ENCODE results near the gene KIAA1549.
A peak's percentile ranks its signal among the peaks of the same experiment; 100 is the strongest.

The KIAA1549 gene

DNA sequence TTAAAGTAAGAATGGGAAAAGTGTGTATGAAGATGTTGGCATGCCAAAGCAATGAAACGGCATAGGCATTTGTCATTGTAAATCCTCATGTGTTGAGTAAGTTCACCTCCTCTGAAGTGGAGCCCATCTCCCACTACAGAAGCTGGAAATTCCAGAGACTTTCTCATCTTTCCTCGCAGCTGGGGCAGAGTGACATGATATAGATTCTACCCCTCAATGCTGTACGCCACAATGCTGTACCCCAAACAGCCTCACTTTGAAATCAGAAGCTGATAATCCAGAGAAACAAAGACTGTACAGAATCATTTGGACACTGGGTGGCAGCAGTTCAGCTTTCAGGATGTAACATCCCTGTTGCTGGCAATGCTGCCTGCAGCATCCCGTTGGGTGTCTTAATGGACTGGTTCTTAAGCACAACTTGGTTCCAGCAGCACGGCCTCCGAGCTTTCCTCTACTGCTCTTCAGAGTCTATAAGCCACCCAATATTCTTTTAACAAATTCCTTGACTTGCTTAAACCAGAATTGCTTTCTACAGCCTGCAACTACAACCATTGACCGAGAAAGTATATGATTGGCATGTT lies 35.8 kb upstream of the KIAA1549 start:
- TF ChIP-seq, protein P1, sequence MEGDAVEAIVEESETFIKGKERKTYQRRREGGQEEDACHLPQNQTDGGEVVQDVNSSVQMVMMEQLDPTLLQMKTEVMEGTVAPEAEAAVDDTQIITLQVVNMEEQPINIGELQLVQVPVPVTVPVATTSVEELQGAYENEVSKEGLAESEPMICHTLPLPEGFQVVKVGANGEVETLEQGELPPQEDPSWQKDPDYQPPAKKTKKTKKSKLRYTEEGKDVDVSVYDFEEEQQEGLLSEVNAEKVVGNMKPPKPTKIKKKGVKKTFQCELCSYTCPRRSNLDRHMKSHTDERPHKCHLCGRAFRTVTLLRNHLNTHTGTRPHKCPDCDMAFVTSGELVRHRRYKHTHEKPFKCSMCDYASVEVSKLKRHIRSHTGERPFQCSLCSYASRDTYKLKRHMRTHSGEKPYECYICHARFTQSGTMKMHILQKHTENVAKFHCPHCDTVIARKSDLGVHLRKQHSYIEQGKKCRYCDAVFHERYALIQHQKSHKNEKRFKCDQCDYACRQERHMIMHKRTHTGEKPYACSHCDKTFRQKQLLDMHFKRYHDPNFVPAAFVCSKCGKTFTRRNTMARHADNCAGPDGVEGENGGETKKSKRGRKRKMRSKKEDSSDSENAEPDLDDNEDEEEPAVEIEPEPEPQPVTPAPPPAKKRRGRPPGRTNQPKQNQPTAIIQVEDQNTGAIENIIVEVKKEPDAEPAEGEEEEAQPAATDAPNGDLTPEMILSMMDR (conservative IDR thresholded peaks at IDR 0.05; ENCODE audit: low read depth, low read length): peak; percentile 87
- DNase-seq (ENCODE audit: low read depth): peak; percentile 88
- no peak overlapping the region for H3K4me3 ChIP-seq (ENCODE audit: low read depth, low read length)

DNA sequence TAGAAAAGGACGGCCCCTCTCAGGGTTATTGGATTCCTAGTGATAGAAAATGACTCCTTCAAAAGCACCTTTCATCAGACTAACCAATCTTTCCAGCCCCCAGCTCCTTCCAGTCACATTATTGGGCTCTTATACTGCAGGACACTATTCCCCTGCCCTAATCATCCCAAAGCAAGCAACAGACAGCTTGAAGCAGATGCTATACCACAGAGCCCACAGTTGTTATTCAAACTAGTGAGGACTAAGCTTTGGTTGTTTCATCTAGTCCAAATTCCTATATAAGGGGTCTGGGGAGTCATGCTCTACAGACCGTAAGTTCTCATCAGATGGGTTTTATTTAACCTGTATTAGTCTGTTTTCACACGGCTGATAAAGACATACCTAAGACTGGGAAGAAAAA lies 30.2 kb upstream of the KIAA1549 start:
- H3K4me3 ChIP-seq (ENCODE audit: low read depth, low read length): no peak overlapping the region
- DNase-seq (ENCODE audit: low read depth): no peak
- TF ChIP-seq, protein P1 (conservative IDR thresholded peaks at IDR 0.05; ENCODE audit: low read depth, low read length): no peak

DNA sequence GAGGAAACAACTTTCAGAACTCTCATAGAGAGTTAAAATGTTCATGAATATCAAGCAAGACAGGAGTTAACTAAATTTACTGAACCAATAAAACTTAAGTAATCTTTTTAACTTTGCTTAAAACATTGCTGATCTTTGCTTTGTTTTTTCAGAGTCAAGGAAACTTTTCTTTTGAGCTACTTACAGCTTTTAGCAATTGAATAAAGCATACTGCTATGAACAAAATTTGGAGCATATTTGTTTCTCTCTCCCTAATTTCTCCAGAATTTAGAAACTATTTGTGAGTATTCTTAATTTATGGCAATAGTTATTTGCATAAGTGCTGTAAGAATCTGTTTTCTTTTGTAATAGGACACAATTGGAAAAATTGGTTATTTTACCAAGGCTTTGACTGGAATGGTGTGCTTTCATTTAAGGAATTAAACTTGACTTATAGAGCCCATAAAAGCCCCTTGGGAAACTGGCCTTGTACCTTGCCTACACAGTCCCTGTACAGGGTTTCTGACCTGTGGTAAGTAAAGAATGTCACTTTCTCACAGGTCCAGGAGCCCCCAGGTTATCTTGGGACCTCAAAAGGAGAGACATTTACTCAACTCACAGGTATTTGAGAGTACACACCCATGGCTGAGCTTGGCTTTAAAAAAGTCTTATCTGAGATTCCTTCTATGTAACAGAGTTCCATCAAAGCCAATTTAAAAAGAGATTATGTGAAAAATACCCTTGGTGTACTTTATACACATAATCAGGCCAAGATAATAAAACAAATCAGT lies 23.3 kb upstream of the KIAA1549 start:
- H3K4me3 ChIP-seq (ENCODE audit: low read depth, low read length): no peak overlapping the region
- TF ChIP-seq, protein P1 (conservative IDR thresholded peaks at IDR 0.05; ENCODE audit: low read depth, low read length): no peak
- no peak for DNase-seq (ENCODE audit: low read depth)

DNA sequence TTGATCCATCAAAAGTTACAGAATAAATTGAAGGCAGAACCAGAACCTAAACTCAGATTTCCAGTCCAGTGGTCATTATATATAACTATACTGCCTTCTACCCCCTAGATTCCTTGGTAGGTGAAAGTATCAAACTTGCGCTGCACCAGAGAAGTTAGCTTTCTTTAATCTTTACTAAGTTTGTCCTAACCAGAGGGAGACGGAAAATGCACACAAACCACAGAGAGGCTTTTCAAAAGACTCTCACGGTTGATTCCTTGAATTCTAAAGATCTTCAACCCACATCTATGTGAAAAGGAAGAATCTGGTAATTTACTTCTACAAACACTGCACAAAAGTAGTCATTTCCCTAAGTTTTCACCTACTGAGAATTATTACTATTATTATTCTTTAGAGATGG lies 18.2 kb upstream of the KIAA1549 start:
- H3K4me3 ChIP-seq (ENCODE audit: low read depth, low read length): no peak overlapping the region
- DNase-seq (ENCODE audit: low read depth): no peak
- TF ChIP-seq, protein P1 (conservative IDR thresholded peaks at IDR 0.05; ENCODE audit: low read depth, low read length): no peak

DNA sequence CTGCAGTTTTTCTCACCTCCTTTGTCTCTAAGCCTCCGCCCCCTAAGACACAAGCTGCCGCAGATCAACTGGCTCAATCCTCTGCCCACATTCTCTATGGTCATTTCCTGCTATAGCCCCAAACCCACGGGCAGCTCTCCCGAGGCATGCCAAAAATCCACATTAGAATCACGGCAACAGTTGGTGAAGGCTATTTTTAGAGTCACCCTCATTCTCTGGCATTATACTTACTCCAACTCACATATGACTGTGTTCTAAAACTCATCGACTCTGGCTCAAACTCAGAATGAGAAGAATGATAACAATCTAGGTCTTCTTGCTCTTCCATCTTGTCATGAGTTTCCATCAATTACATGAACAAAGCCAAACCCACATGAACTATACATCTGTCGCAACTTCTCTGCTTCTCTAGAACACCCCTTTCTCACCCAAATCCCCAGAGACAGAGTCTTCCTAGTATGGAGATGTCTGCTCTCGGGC lies 10.9 kb upstream of the KIAA1549 start:
- no peak overlapping the region for H3K4me3 ChIP-seq (ENCODE audit: low read depth, low read length)
- no peak for DNase-seq (ENCODE audit: low read depth)
- TF ChIP-seq, protein P1 (conservative IDR thresholded peaks at IDR 0.05; ENCODE audit: low read depth, low read length): no peak

DNA sequence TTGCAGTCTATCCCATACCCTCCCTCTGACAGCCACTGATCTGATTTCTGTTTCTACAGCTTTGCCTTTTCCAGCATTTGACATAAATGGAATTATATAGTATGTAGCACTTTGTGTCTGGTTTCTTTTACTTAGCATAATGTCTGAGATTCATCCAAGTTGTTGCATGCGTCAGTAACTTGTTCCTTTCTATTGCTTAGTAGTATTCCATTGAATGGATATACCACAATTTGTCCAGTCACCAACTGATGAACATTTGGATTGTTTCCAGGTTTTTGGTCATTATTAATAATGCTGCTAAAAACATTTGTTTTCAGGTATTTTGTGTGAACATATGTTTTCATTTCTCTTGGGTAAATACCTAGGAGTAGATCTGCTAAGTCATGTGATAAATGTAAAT lies 6.5 kb upstream of the KIAA1549 start:
- TF ChIP-seq, protein P1 (conservative IDR thresholded peaks at IDR 0.05; ENCODE audit: low read depth, low read length): no peak
- no peak for DNase-seq (ENCODE audit: low read depth)

More for the DNA sequence above, 6.5 kb upstream of the KIAA1549 start:
- H3K4me3 ChIP-seq (ENCODE audit: low read depth, low read length): no peak overlapping the region

Measured in choroid plexus epithelial cell (primary cell).